Endothelial cell of umbilical vein (primary cell): Measurements from ENCODE around the gene LIN7C. TPM values are rescaled to one million over a fixed set of nuclear protein-coding genes. Genes with fewer than 3 reads are reported as not detected.

ENCODE experiments used
- BruUV-seq: library from RNA; stranded (reverse); fragments of 400-500 nt; replicated peaks from 2 replicates; lab custom pipeline; 2021; lab: Mats Ljungman, UMichigan
- CTCF ChIA-PET: fragments of 300-600, 350-600 bp; sonication (Branson Sonifier 250); formaldehyde crosslinking; loops from one replicate; lab custom pipeline; 2021; ENCODE audit warnings: antibody characterized with exemption, inconsistent platforms; lab: Charles Lee
- POLR2A ChIA-PET: fragments of 300-600, 350-600 bp; sonication (Branson Sonifier 250); formaldehyde crosslinking; loops from one replicate; lab custom pipeline; 2021; ENCODE audit warnings: antibody characterized with exemption, inconsistent platforms; lab: Charles Lee
- DNase-seq: peaks from one replicate; pipeline ENCODE4 v3.0.0-alpha.2; 2011; ENCODE audit warnings: low read depth, low spot score
- FAIRE-seq: peaks from 2 replicates; lab custom pipeline; 2011; peaks lifted over from hg19 to GRCh38; lab: Jason Lieb, UNC
- H2AFZ ChIP-seq: 2 replicates; pipeline ENCODE4 v1.6.0; 2012; ENCODE audit warnings: low read depth, low read length, control low read depth, inconsistent platforms
- H3K27ac ChIP-seq: 2 replicates; pipeline ENCODE4 v1.5.1; 2011; ENCODE audit warnings: low read depth, mild to moderate bottlenecking, control low read depth, low read length, moderate library complexity; ENCODE audit not compliant: insufficient read depth
- H3K27me3 ChIP-seq, 2 experiments: 2 replicates each; pipeline versions ENCODE4 v1.6.0 to v1.6.1; 2011; ENCODE audit warnings: low read length in 2 of 2, mixed read lengths in 1 of 2; ENCODE audit not compliant: control insufficient read depth in 2 of 2, insufficient read depth in 2 of 2
- H3K36me3 ChIP-seq, 2 experiments: 2 replicates in 1 of 2; 3 replicates in 1 of 2; pipeline ENCODE4 v1.5.1; 2011; ENCODE audit warnings: low read length in 2 of 2, mild to moderate bottlenecking in 1 of 2, moderate library complexity in 1 of 2; ENCODE audit not compliant: control insufficient read depth in 2 of 2, insufficient read depth in 2 of 2; ENCODE audit errors: extremely low read depth in 1 of 2
- H3K4me1 ChIP-seq: 3 replicates; pipeline ENCODE4 v1.5.1; 2011; ENCODE audit warnings: mild to moderate bottlenecking, low read length; ENCODE audit not compliant: control insufficient read depth, insufficient read depth; ENCODE audit errors: extremely low read depth
- H3K4me2 ChIP-seq: 2 replicates; pipeline ENCODE4 v1.6.1; 2011; ENCODE audit warnings: low read length, control low read depth, mixed read lengths; ENCODE audit not compliant: insufficient read depth
- H3K4me3 ChIP-seq, 3 experiments: fragments of 200-600 bp in 1 of 3; sonication (generic), shearing (Covaris generic) in 1 of 3; replicated peaks in 1 of 3; 2 replicates each; pipeline ENCODE4 v1.5.1; 2011 to 2016; ENCODE audit warnings: control low read depth in 3 of 3, low read length in 3 of 3, mild to moderate bottlenecking in 2 of 3, inconsistent platforms in 1 of 3, low read depth in 1 of 3, moderate library complexity in 1 of 3; ENCODE audit not compliant: insufficient read depth in 1 of 3
- H3K79me2 ChIP-seq: 2 replicates; pipeline ENCODE4 v1.6.0; 2012; ENCODE audit warnings: low read length, inconsistent platforms; ENCODE audit not compliant: control insufficient read depth, insufficient read depth
- H3K9ac ChIP-seq: replicated peaks from 2 replicates; pipeline ENCODE3; 2011; ENCODE audit warnings: low read length, control low read depth; ENCODE audit not compliant: insufficient read depth; ENCODE audit errors: extremely low read depth
- H3K9me1 ChIP-seq: replicated peaks from 3 replicates; pipeline ENCODE4 v1.6.0; 2011; ENCODE audit warnings: mild to moderate bottlenecking, low read length; ENCODE audit not compliant: control insufficient read depth, insufficient read depth; ENCODE audit errors: extremely low read depth
- H3K9me3 ChIP-seq: replicated peaks from 2 replicates; pipeline ENCODE4 v1.5.1; 2012; ENCODE audit warnings: low read length, inconsistent platforms; ENCODE audit not compliant: control insufficient read depth, insufficient read depth
- H4K20me1 ChIP-seq: replicated peaks from 2 replicates; pipeline ENCODE3; 2011; ENCODE audit warnings: mild to moderate bottlenecking, low read length; ENCODE audit not compliant: control insufficient read depth, insufficient read depth; ENCODE audit errors: extremely low read depth
- CTCF ChIP-seq, 2 donors: IDR thresholded peaks; 1 replicate in 1 of 2; 2 replicates in 1 of 2; pipeline ENCODE4 v1.5.1; 2011; ENCODE audit warnings: low read length in 2 of 2, mild to moderate bottlenecking in 2 of 2, moderate library complexity in 2 of 2, control low read depth in 1 of 2, inconsistent platforms in 1 of 2, low read depth in 1 of 2; ENCODE audit not compliant: insufficient read depth in 1 of 2; ENCODE audit errors: extremely low read depth in 1 of 2
- EZH2 ChIP-seq: IDR thresholded peaks from 2 replicates; pipeline ENCODE4 v1.6.1; 2012; ENCODE audit warnings: borderline replicate concordance, low read depth, mild to moderate bottlenecking, moderate library complexity, low read length, inconsistent platforms; ENCODE audit not compliant: severe bottlenecking
- FOS ChIP-seq: IDR thresholded peaks from 2 replicates; pipeline ENCODE4 v1.6.1; 2011; ENCODE audit warnings: mild to moderate bottlenecking, low read length, moderate library complexity, borderline replicate concordance; ENCODE audit not compliant: insufficient read depth
- GATA2 ChIP-seq: IDR thresholded peaks from 2 replicates; pipeline ENCODE4 v1.7.0; 2011; ENCODE audit warnings: low read depth, mild to moderate bottlenecking, moderate library complexity, mixed read lengths, low read length; ENCODE audit not compliant: insufficient read length, insufficient read depth
- JUN ChIP-seq: IDR thresholded peaks from 2 replicates; pipeline ENCODE4 v1.6.1; 2011; ENCODE audit warnings: borderline replicate concordance, low read depth; ENCODE audit not compliant: insufficient read length, insufficient read depth
- MAX ChIP-seq: IDR thresholded peaks from 2 replicates; pipeline ENCODE4 v1.6.1; 2011; ENCODE audit not compliant: insufficient read depth, insufficient read length
- MYC ChIP-seq: IDR thresholded peaks from one replicate; pipeline ENCODE4 v1.6.1; 2011; ENCODE audit warnings: mild to moderate bottlenecking, low read depth, low read length
- POLR2A ChIP-seq: IDR thresholded peaks from 2 replicates; pipeline ENCODE4 v1.6.1; 2012; ENCODE audit warnings: low read depth, mild to moderate bottlenecking, control low read depth, low read length
- POLR2AphosphoS5 ChIP-seq: IDR thresholded peaks from 2 replicates; pipeline ENCODE4 v1.6.1; 2012; ENCODE audit warnings: low read depth, mild to moderate bottlenecking, control low read depth, low read length, moderate library complexity; ENCODE audit not compliant: insufficient read depth
- dilution Hi-C: fragments of 300-500 bp; cut with MboI; formaldehyde crosslinking; loops from one replicate; pipeline ENCODE4 v1.15.0; 2019; ENCODE audit warnings: low sequenced_read_pairs; ENCODE audit not compliant: extremely low pct_ligation_motif_present
- intact Hi-C: fragments of 100-400 bp; cut with micrococcal nuclease; formaldehyde crosslinking; loops from one replicate; pipeline ENCODE4 v1.10.0; 2022
- polyA plus RNA-seq, 4 experiments: library from polyadenylated mRNA; depleted of rRNA in 3 of 4; stranded (reverse) in 3 of 4; unstranded in 1 of 4; fragments of >200 nt; gene quantifications; 2 replicates each; pipeline versions ENCODE4 v1.2.1 to v1.2.3, GENCODE V29; 2011 to 2012; ENCODE audit warnings: missing spikeins in 1 of 4
- total RNA-seq: library from RNA; stranded (reverse); gene quantifications from 2 replicates; pipeline ENCODE4 v1.2.3, GENCODE V29; 2021

The LIN7C gene
- total and polyA plus RNA-seq, 2 donors (not counting 3 experiments of a cell fraction or from before 2014, with no cell fraction given), result 7.1 to 24.9 TPM

GRCh38 chr11:27497911-27498310 is 8.7 kb downstream of the LIN7C start:
- Histone ChIP-seq H3K36me3 (peaks cover 2 to 18% of the 10 kb centered on the region in 2 experiments), H4K20me1 (peaks cover 2% of the 10 kb centered on the region), H3K79me2 (peaks cover 12% of the 10 kb centered on the region), H3K9ac (no peak overlapping the region), H3K4me2 (no peak overlapping the region), H3K27ac (no peak overlapping the region), H2AFZ (no peak overlapping the region), H3K9me3 (no peaks in the 10 kb centered on the region), H3K27me3 (no peaks in the 10 kb centered on the region), H3K9me1 (no peaks in the 10 kb centered on the region), H3K4me1 (no peaks in the 10 kb centered on the region), H3K4me3 (no peak overlapping the region)
- FAIRE-seq, result no peak
- BruUV-seq, result no TSS peak
- CTCF ChIA-PET, result interaction anchor here (0.6 to 6.7 kb wide), 23 partner anchors 11 to 1836 kb away, joined by 3 to 72 read pairs (median 4); partner anchors contain the start of genes KIF18A, LGR4 and METTL15
- POLR2A ChIA-PET, result no interaction called here
- intact Hi-C loops (loop anchor here (1.0 kb wide), 1 partner anchor 8 kb away; the partner anchor contains the start of gene LIN7C), dilution Hi-C loops (loop anchor here (25.0 kb wide), 1 partner anchor 311 kb away; no protein-coding TSS in a partner anchor)
- no peak for DNase-seq
- TF ChIP-seq FOS (no peak), CTCF (IDR thresholded peaks at IDR 0.05; ENCODE audit: extremely low read depth in 1 of 2, insufficient read depth in 1 of 2, low read depth in 1 of 2, low read length in 2 of 2) (no peak), JUN (no peak), GATA2 (no peak), MAX (no peak), MYC (no peak), EZH2 (no peak), POLR2A (no peak), POLR2AphosphoS5 (no peak)
